Smooth muscle cell (in vitro differentiated cells): ENCODE measurements around the gene AP2M1. TPM values are rescaled to one million over a fixed set of nuclear protein-coding genes. Genes with fewer than 3 reads are reported as not detected.

ENCODE experiments used
- DNase-seq: peaks from one replicate; lab custom pipeline; 2025; ENCODE audit not compliant: unreplicated experiment; lab: John Stamatoyannopoulos, UW
- H2AFZ ChIP-seq: fragments of 200-600 bp; sonication (generic); 2 replicates; pipeline ENCODE4 v1.6.0; 2016; ENCODE audit warnings: antibody characterized with exemption, low read depth, mild to moderate bottlenecking
- H3F3A ChIP-seq: fragments of 200-600 bp; sonication (generic); 2 replicates; pipeline ENCODE4 v1.6.0; 2017; ENCODE audit warnings: antibody characterized with exemption, low read depth
- H3K27ac ChIP-seq: fragments of 200-600 bp; sonication (generic); 2 replicates; pipeline ENCODE4 v1.5.1; 2016; ENCODE audit warnings: low read depth, mild to moderate bottlenecking
- H3K27me3 ChIP-seq: fragments of 200-600 bp; sonication (generic); 2 replicates; pipeline ENCODE4 v1.6.1; 2016; ENCODE audit warnings: low read depth, mild to moderate bottlenecking
- H3K36me3 ChIP-seq: fragments of 200-600 bp; sonication (generic); 2 replicates; pipeline ENCODE4 v1.5.1; 2016; ENCODE audit warnings: low read depth
- H3K4me1 ChIP-seq: fragments of 200-600 bp; sonication (generic); 2 replicates; pipeline ENCODE4 v1.5.1; 2016; ENCODE audit warnings: low read depth
- H3K4me2 ChIP-seq: fragments of 200-600 bp; sonication (generic); 2 replicates; pipeline ENCODE4 v1.6.0; 2016; ENCODE audit warnings: mild to moderate bottlenecking
- H3K4me3 ChIP-seq: fragments of 200-600 bp; sonication (generic); 2 replicates; pipeline ENCODE4 v1.5.1; 2016; ENCODE audit warnings: mild to moderate bottlenecking
- H3K79me2 ChIP-seq: fragments of 200-600 bp; sonication (generic); 2 replicates; pipeline ENCODE4 v1.6.0; 2016; ENCODE audit warnings: low read depth, mild to moderate bottlenecking
- H3K9ac ChIP-seq: fragments of 200-600 bp; sonication (generic); 2 replicates; pipeline ENCODE4 v1.6.0; 2016; ENCODE audit warnings: low read depth
- H3K9me3 ChIP-seq: fragments of 200-600 bp; sonication (generic); replicated peaks from 2 replicates; pipeline ENCODE4 v1.5.1; 2016; ENCODE audit warnings: low read depth
- H4K20me1 ChIP-seq: fragments of 200-600 bp; sonication (generic); 2 replicates; pipeline ENCODE4 v1.6.0; 2016; ENCODE audit warnings: low read depth
- CTCF ChIP-seq: fragments of 200-600 bp; sonication (generic); IDR thresholded peaks from 2 replicates; pipeline ENCODE4 v1.5.1; 2017; ENCODE audit warnings: borderline replicate concordance, mild to moderate bottlenecking, antibody characterized with exemption; ENCODE audit not compliant: insufficient read depth, poor library complexity, severe bottlenecking
- WGBS: methylation state at CpG from one replicate; pipeline ENCODE4 v1.1.7; 2016; ENCODE audit warnings: low lambda C conversion rate; 5-methylcytosine and 5-hydroxymethylcytosine counted together
- polyA plus RNA-seq: library from polyadenylated mRNA; unstranded; fragments of >200 nt; fragmentation: Nextera tagmentation; extraction: Ambion mirVana; gene quantifications from 2 replicates; pipeline ENCODE4 v1.2.1, GENCODE V29; 2016
- total RNA-seq: library from RNA; depleted of rRNA; stranded (reverse); fragments of >200 nt; gene quantifications from 2 replicates; pipeline ENCODE4 v1.2.3, GENCODE V29; 2014

Gene AP2M1
- total and polyA plus RNA-seq, 2 experiments from 2014 or later: 444 to 784 TPM

DNA sequence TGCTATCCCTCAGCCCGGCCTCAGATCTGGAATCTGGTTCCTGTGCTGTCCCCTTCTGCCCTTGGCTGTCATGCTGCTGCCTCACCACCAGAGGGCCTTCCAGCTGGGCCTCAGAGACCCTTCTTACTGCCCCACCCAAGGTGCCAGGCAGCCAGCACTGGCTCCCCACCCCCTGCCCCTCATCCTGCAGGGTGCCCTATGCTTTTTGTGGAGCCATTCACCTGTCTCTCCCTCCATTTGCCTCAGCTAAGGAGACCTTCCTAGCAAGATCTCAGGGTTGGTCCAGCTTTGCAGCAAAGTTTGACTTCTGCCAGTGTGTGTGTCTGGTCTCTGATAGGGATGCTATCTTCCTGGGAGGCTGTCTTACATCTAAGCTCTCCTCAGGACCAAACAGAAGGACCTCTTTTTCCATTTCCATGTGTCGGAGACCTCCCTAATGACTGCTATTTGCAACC, 52.9 kb downstream of the AP2M1 start:
- Histone ChIP-seq H3K9me3 (no peaks in the 10 kb centered on the region), H3K4me2 (no peak overlapping the region), H3K79me2 (no peaks in the 10 kb centered on the region), H4K20me1 (no peaks in the 10 kb centered on the region), H2AFZ (no peak overlapping the region), H3K4me1 (peaks cover 9% of the 10 kb centered on the region), H3K27ac (no peak overlapping the region), H3K9ac (no peak overlapping the region), H3F3A (no peaks in the 10 kb centered on the region), H3K36me3 (no peaks in the 10 kb centered on the region), H3K4me3 (no peak overlapping the region), H3K27me3 (peaks cover 75% of the 10 kb centered on the region)
- TF ChIP-seq CTCF: peak; percentile 82
- no peak for DNase-seq
- 43% methylated on average over 2 of the region's 2 CpGs for WGBS

GRCh38 chr3:184228376-184229137, 53.9 kb downstream of the AP2M1 start:
- H3K4me1 ChIP-seq: peaks cover 9% of the 10 kb centered on the region
- peak overlapping the region; percentile 86 for H3K4me2 ChIP-seq
- no peaks in the 10 kb centered on the region for H3K36me3 ChIP-seq
- no peaks in the 10 kb centered on the region for H3F3A ChIP-seq
- no peaks in the 10 kb centered on the region for H3K79me2 ChIP-seq
- no peak for TF ChIP-seq CTCF
- DNase-seq: no peak
- H3K4me3 ChIP-seq: no peak overlapping the region
- WGBS: 48% methylated on average over 12 of the region's 12 CpGs
- H4K20me1 ChIP-seq: no peaks in the 10 kb centered on the region
- H2AFZ ChIP-seq: no peak overlapping the region
- no peaks in the 10 kb centered on the region for H3K9me3 ChIP-seq
- no peak overlapping the region for H3K9ac ChIP-seq
- peaks cover 86% of the 10 kb centered on the region for H3K27me3 ChIP-seq
- H3K27ac ChIP-seq: no peak overlapping the region

- H3K9me3 ChIP-seq: no peaks in the 10 kb centered on the region
- 2% methylated on average over 37 of the region's 66 CpGs for WGBS
- peak; percentile 17 for DNase-seq
- peaks cover 90% of the 10 kb centered on the region for H3K27me3 ChIP-seq
- H3K27ac ChIP-seq: no peak within 1 kb of the TSS
- peak; percentile 8 for TF ChIP-seq CTCF
- H3K4me3 ChIP-seq: peak within 1 kb of the TSS; percentile 43
- H3K4me1 ChIP-seq: peaks cover 9% of the 10 kb centered on the region
- no peaks in the 10 kb centered on the region for H4K20me1 ChIP-seq
- H3K9ac ChIP-seq: no peak within 1 kb of the TSS
- no peaks in the 10 kb centered on the region for H3F3A ChIP-seq
- H3K36me3 ChIP-seq: no peaks in the 10 kb centered on the region
- H2AFZ ChIP-seq: no peak within 1 kb of the TSS
- no peaks in the 10 kb centered on the region for H3K79me2 ChIP-seq
- peak within 1 kb of the TSS; percentile 86 for H3K4me2 ChIP-seq
Measured at GRCh38 chr3:184229394-184230080, 54.9 kb downstream of the AP2M1 start, which contains the start of gene VWA5B2. TSS of gene VWA5B2 (plus strand) at chr3:184229585. CDS start at chr3:184230529, 944 bp downstream.
